M059J (cell line): ENCODE measurements around the gene CD7. TPM values are rescaled to one million over a fixed set of nuclear protein-coding genes. Genes with fewer than 3 reads are reported as not detected.

ENCODE experiments used
- DNase-seq: peaks from one replicate; pipeline ENCODE4 v3.0.0-alpha.2; 2012; ENCODE audit warnings: low read depth
- total RNA-seq: library from RNA; depleted of rRNA; stranded (reverse); fragments of >200 nt; shearing (Covaris generic); gene quantifications from 2 replicates; pipeline ENCODE4 v1.2.3, GENCODE V29; 2014; rRNA removed

The CD7 gene
- total RNA-seq, 1 experiment from 2014 or later = not detected

DNA sequence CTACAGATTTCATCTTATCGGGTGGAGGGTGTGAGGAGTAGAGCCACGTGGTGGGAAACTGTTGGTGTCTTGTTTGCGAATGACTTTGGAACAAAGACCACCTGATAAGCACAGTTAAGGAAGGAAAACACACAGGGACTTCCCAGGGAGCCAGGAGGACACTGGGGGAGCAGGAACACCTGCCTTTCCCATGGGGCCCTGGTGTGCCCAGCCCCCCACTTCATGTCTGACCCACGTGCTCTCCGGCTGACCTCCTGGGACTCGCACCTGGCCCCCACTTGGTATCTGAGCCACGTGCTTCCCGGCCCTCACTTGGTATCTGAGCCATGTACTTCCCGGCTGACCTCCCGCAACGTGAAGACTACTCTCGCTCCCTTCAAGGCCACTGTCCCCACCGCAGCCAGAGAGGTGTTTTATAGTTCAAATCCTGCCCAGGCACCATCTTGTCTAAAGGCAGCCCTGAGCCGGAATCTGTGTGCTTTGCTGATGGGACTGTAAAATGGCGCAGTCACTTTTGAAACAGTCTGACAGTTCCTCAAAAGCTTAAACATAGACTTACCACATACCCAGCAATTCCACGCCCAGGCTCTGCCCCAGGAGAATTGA is 38.5 kb downstream of the CD7 start:
- DNase-seq = no peak

DNA sequence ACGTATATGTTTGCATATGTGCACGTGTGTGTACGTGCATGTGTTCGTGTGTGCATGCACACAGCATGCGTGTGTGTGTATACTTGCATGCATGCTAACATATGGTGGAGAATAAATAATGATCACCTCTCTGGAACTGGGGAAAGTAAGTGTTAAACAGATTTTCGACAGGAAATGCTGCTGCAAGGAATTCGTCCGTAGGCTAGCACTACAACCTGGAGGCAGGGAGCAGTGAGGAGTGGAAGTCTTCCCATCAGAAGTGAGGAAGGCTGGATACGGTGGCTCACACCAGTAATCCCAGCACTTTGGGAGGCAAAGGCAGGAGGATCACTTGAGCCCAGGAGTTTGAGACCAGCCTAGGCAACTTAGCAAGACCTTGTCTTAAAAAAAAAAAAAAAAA is 39.1 kb downstream of the CD7 start:
- DNase-seq = no peak

DNA sequence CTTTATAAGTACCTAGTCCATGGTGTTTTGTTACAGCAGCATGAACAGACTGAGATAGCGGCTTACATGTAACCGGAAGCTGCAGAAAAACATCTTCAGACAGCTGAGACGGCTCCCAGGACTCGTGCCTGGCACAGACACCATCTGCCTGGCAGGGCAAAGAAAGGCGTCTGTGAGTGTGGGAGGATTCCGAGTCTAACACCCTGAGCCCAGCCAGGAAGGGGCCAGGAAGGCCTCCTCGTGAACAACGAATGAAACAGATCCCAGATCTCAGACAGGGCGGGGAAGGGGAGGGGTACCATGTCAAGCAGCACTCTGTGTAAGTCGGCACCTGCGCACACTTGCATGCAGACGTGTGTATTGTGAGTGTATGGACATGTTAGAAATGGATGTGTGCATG is 39.6 kb downstream of the CD7 start:
- DNase-seq = no peak

DNA sequence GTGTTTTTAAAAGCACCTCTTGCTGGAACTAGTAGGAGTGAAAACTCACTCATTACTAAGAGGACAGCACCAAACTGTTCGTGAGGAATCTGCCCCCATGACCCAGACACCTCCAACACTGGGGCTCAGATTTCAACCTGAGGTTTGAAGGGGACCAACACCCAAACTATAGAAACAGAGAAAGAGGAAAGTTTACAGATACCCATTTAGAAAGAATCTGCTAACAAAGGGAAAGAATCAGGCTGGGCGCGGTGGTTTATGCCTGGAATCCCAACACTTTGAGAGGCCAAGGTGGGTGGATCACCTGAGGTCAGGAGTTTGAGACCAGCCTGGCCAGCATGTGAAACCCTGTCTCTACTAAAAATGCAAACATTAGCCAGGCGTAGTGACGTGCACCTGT is 40.5 kb downstream of the CD7 start:
- DNase-seq = no peak

DNA sequence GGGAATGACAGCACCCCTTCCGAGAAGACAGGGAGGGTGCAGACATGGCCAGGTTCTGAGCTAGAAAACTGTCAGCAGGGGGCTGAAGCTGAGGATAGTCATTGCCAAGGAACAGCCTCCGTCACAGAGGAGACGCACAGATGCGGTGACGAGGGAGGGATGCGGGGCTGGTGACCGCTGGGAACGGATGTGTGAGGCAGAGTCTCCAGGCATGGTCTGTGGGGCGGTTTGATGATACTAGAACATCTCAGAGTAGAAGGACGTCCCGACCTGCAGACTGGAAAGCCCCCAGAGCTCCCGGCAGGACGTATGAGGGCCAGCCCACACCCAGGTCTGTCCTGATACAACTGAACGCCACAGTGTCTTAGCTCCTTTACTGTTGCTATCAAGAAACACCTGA is 42.1 kb downstream of the CD7 start:
- DNase-seq = no peak

DNA sequence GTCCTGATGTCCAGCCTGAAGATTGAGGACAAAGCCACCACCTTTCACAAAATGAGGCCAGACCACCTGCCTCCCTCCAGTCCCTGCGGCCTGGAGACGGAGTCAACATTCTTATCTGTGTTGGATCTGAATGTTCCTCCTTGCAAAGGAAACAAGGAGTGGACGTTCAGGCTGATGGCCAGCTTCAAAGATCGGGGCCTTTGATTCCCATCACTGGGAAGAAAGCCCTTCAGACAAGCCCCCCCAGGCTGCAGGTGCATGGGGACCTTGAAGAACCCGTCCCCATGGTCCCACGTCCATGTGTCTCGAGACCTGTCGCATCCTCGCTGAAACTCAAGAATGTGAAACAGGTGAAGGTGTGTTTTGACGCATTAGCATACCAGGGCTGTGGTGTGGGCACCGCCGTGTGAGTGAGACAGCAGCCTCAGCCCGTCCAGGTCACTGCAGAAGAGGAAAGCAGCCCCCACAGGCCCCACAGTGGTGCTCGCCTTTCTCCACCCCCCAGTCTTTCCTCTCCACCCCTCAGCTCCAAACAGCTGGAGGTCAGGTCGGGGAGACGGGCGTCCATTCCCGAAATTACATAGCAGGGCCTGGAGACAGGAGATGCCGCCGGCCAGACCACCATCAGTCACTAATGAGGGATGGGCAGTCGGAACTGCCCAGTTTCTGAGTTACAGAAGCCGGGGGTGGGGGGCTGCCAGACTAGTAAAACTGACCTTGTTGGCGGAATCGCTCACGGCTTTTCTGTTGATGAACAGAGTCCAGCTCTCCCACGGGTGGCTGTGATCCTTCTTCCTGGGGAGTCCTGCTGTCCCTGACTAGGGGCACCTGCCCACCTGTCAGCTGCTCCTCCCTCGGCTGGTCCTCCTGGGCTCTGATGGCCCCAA is 43.0 kb downstream of the CD7 start:
- no peak for DNase-seq

DNA sequence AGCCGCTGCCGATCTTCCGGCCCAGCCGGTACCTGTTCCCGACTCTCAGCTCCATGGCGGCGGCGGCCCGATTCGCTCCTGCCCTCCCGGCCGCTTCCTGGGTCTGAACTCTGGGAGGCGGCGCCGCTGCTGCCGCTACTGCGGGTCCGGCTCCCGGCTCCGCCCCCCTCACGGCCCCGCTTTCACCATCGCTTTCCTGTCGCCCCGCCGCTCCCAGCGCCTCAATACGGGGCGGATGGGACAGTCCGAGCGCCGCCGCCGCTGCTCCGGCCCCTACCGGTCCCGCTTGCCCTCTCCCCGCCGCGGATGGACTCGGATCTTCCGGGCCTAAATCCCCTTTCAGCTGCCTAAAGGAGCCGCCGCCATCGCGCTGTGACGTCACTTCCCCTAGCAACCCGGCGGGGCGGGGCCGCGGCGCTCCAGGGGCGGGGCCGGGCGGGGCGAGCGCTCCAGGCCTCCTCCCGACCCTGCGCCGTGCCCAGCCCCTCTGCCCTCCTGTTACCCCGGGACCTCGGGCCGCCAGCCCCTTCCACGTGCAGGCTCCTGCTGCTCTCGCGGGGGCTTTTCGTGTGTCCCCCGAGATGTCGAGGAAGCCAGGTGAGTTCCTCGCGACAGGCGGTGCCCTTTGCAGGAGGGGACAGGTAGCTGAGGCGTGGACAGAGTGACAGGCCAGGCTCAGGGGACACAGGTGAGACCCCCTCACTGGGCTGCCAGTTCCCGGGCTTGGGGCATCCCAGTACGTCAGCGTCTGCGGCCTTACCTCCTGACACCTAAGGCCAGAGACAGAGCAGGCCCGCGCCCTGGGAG is 43.9 kb downstream of the CD7 start, which contains the start of gene CSNK1D:
Gene CSNK1D (minus strand): TSS at position 374 of the 807 bp plus-strand sequence. CDS start 319 bp downstream, at position 55.
- DNase-seq = peak; percentile 78

DNA sequence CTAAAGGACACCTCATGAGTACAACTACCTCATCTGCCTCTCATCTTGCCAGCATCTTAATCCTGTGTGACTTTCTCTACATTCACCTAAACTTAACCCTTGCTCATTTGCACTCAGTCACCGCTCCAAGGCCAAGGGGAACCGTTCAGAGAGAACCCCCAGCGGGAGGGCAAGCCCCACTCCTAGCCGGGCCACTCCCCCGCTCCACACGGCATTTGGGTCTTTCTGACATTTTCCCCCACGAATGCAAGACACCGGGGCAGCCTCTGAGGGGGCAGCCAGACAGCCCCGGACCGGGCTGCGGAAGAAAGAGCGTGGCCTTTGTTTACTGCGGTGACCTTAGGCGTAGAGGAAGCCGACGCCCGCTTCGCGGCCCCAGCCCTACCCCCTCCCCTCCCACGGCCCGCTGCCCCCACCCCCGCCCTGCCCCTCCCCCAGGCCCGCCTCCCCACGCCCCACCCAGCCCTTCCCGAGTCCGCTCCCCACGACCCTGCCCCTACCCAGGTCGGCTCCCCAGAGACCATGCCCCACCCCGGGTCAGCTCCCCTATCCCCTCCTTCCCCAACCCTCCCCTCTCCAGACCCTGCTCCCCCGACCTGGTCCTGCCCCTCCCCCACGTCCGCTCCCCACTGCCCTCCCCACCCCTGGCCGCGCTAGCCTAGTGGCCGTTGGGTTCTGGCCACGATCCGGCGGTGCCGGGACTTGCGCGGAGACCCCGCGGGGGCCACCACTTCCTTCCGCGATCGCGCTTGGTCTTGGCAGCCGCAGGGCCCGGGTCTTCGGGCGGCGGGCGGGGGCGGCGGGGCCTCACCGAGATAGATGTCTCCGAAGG is 44.7 kb downstream of the CD7 start:
- DNase-seq = no peak

DNA sequence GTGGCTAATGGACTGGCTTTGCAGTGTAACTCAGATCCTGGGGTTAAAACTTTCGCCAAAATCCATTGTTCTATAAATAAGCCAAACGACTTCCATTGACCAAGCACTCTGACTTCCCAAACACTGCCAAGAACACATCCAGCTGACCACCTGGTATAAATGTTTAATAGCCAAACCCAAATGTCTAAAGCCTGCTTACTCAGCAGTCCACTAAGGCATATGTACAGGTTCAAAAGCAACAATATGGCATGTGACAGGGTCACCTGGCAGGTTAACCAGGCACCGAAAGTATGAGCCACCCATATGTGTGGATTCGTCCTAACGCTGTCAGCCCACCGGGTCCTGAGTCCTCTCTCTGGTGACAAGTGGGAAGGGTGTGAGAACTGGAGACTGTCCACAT is 46.0 kb downstream of the CD7 start:
- no peak for DNase-seq

DNA sequence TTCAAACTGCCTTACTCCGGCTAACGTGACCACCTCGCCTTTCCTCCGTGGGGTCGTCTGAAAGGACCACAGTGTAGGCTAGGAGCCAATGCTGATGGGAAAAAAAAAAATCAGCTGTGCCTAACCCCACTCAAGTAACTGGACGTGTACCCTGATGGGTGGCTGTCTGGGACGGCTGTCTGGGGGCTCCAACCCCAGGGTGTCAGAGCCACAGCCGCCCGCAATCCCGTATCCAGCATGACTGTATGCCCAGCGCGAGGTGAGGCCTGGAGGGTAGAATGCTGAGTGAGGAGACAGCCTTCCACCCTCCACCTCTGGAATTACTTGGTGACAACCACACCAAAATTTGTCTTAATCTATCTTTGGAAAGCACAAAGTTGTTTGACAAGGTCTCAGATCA is 46.8 kb downstream of the CD7 start:
- DNase-seq = no peak

DNA sequence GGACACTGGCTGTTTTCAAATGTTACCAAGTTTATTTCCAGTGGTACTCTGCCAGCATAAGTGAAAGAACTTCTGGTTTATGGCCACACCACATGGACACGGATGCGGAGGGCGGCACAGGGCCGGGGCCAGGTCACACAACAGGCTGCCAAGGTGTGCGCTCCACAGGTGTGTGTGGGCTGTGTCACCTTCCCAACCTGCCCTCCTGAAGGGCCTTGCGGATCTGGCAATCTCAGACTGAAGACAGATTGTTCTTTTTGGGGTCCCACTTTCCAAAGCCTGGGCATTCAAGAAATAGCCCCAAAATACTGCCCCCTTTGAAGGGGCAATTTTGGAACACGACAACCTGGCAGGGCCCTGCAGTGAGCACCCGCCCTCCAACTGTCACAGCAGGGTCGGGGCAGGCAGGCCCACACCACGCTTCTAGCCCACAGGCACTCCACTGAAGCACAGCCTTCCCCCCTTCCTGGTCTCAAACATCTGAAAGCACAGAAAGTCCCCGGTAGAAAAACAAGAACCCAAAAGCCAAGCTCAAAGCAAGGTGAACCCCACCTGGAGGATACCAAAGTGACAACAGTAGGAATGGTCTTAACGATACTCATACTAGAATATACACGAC is 47.4 kb downstream of the CD7 start:
- DNase-seq = no peak

DNA sequence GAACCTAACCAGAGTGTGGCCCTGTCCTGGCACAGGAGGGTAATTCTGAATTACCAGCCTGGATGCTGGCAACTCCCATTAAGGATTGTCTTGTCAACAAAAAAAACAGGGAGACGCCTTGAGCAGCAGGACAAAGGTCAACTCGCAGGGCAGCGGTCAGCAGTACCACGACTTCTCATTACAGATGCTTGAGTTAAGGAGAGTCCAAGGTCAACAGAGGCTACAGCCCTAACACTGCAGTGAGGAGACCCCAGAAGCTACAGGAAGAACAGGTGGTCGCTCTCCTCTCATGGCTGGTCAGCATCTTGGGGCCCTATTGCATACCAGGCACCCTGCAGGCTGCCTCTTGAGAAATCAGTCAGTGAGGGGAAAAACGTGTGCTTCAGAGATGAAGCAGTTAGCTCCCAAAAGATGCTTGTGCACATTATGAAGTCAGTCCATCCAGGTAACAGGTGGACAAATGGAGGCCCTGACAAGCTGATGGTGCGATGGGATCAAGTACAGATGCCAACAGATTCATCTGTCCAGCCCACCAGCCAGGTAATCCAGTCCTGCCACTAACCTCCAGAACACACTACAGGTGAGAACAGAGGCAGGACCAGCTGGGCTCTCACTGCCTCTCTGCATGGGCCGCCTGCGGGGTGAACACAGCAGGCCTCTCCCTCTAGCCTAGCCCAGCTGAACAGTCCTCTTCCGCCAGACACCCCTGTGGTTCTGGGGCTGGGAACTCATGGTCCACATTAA is 48.1 kb downstream of the CD7 start:
- DNase-seq = no peak

DNA sequence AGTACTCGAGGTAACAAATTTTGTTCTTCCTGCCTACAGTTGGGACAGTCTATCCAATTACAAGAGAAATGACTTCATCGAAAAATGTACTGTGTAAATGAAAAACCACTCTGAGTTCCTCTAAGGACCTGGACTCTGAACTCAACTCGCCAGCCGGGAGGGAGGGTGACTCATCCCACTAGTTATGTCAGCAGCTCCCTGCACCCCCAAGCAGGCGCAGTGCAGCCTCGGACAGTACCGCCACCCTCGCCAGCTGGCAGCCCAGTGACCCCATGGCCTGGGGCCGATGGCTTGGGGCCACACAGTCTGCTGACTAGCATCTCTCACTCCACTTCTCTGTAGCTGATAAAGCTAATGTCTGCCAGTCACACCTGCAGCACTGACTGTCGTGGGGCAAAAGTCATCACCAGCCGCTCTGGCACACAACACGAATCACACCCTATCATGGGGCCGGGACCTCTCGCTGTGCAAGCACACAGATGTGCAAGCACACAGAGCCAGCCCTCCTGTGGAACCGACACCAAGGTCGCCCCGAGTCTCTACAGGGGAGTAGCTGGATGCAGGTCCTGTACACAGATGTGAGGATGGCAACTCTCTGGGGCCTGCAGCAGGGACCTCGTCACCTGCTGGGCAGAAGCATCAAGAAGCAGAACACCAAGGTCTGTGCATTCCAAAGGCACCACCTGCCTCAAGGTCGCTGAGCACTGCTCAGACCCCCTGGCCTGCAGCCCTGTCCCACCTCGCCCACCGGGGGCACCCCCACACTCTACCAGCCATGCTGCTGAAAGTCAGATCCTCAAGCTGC is 49.6 kb downstream of the CD7 start:
- DNase-seq = peak; percentile 97

DNA sequence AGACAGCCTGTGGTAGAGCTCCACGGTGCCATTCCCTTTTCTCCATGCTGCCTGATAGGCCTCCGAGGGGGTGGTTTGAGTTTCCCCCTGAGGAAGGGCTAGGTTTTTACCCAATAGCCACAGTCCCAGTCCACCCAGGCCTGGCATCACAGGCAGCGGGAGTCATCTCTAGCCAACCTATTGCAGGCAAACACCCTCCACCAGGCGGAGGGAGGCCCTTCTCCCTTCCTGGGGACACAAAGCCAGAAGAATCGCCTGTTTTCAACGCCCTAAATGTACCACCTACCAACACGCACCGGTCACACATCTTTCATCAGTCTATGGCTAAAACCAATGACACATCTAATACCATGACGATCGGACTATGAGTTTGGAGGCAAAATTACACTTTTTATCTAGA is 51.3 kb downstream of the CD7 start:
- DNase-seq = no peak

Other genes with a start within 250 kb of the CD7 start
- gene FASN, start 219.4 kb downstream of the CD7 start, total RNA-seq = 50.8 and 90.9 TPM in 2 replicates
- gene CCDC57, start 104.8 kb downstream of the CD7 start, total RNA-seq = 0.91 and 3.4 TPM in 2 replicates
- gene SLC16A3, start 88.6 kb downstream of the CD7 start, total RNA-seq = 48.1 and 84.8 TPM in 2 replicates
- gene CSNK1D, start 43.9 kb downstream of the CD7 start, total RNA-seq = 41.6 and 43.7 TPM in 2 replicates
- gene SECTM1, start 16.2 kb upstream of the CD7 start, total RNA-seq = 30.2 and 41.0 TPM in 2 replicates
- 0.05 TPM in 1 of 2 replicates, not detected in the other for gene TEX19, start 41.6 kb upstream of the CD7 start, total RNA-seq
- not detected in 2 replicates for gene UTS2R, start 54.2 kb upstream of the CD7 start, total RNA-seq
- 4.6 and 7.3 TPM in 2 replicates for gene HEXD, start 100.7 kb upstream of the CD7 start, total RNA-seq
- gene OGFOD3, start 101.0 kb upstream of the CD7 start, total RNA-seq = 34.5 and 57.7 TPM in 2 replicates
- 45.1 and 55.5 TPM in 2 replicates for gene CYBC1, start 133.1 kb upstream of the CD7 start, total RNA-seq
- gene NARF, start 141.1 kb upstream of the CD7 start, total RNA-seq = 68.2 and 84.2 TPM in 2 replicates
- gene FOXK2, start 202.1 kb upstream of the CD7 start, total RNA-seq = 21.4 and 30.7 TPM in 2 replicates